Fibroblast of the aortic adventitia (primary cell): Measurements from ENCODE around the gene CALD1. TPM values are rescaled to one million over a fixed set of nuclear protein-coding genes. Genes with fewer than 3 reads are reported as not detected.
A peak's percentile ranks its signal among the peaks of the same experiment; 100 is the strongest.

Experiments used
- DNase-seq: peaks from one replicate; pipeline ENCODE4 v3.0.0-alpha.2; 2010; ENCODE audit warnings: low read depth
- H3K4me3 ChIP-seq: 2 replicates; pipeline ENCODE4 v1.5.1; 2011; ENCODE audit warnings: low read depth, mild to moderate bottlenecking, control low read depth, low read length, moderate library complexity
- total RNA-seq: library from RNA; depleted of rRNA; stranded (reverse); fragments of >200 nt; gene quantifications from 2 replicates; pipeline ENCODE4 v1.2.3, GENCODE V29; 2012; ENCODE audit warnings: low replicate concordance
- TF ChIP-seq, protein P1 (sequence below): IDR thresholded peaks from 2 replicates; pipeline ENCODE4 v1.5.1; 2011; ENCODE audit warnings: mild to moderate bottlenecking, low read length, control low read depth, inconsistent platforms; ENCODE audit not compliant: insufficient read depth

Gene CALD1
- total RNA-seq, 1 donor: 201 TPM

DNA sequence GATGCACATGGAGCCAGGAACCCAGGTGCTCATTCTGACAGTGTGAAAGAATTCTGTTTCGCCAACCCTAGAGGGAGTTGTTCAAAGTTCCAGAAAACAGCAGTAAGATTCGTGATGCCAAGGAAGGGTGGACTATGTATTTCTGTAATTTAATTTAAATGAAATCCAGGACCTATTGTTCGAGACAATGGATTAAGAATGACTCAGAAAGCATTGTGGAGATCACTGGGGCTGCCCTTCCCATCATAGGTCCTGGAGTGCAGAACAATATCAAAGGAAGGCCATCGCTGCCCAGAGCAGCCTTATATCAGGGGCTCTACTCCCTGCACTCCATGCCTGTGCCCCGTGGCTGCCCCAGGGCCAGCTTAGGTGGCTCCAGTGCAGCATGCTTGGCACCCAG, 32.1 kb upstream of the CALD1 start:
- no peak overlapping the region for H3K4me3 ChIP-seq
- TF ChIP-seq, protein P1, sequence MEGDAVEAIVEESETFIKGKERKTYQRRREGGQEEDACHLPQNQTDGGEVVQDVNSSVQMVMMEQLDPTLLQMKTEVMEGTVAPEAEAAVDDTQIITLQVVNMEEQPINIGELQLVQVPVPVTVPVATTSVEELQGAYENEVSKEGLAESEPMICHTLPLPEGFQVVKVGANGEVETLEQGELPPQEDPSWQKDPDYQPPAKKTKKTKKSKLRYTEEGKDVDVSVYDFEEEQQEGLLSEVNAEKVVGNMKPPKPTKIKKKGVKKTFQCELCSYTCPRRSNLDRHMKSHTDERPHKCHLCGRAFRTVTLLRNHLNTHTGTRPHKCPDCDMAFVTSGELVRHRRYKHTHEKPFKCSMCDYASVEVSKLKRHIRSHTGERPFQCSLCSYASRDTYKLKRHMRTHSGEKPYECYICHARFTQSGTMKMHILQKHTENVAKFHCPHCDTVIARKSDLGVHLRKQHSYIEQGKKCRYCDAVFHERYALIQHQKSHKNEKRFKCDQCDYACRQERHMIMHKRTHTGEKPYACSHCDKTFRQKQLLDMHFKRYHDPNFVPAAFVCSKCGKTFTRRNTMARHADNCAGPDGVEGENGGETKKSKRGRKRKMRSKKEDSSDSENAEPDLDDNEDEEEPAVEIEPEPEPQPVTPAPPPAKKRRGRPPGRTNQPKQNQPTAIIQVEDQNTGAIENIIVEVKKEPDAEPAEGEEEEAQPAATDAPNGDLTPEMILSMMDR: no peak
- peak; percentile 66 for DNase-seq

DNA sequence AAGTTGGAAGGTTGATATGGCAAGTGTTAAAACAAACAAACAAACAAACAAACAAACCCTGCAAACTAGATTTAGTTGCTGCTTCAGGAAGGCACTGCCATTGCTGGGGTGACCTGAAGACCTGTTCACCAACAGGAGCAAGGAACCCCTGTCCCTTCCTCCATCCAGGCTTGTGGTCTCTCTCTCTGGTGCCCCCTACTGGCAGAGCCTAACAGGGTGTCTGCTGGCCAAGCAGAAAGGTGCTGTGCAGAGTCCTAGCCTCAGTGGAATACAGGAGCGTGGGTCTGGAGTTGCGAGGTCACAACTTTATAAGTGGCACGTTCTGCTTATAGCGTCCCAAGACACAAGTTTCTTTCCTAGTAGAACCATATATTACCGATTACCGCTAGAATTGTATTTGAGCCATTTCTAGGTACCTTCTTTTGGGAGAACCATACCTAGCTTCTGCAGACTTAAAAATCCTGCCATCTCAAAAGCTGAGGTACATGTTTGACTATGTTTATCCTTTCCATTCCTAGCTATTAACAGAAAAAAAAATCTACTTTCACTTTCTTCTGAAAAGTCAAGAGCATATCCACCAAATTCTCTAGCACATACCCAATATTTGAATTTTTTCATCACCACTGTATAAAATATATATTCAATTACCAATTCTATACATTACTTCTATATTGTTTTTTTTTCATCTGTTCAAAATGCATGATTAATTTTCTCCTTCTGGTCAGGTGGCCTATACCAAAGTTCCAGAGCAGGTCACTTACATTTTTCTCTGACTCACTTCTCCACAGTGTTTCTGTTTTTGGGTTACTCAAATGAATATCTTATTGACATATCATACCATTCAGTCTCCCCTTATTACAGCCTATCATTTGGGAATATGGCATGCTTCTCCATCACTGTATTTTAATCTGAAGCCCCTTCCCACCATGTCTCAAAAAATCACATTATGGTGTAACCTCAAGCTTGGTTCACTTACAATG, 29.1 kb upstream of the CALD1 start:
- H3K4me3 ChIP-seq: no peak overlapping the region
- TF ChIP-seq, protein P1: peak; percentile 74
- peak; percentile 44 for DNase-seq

DNA sequence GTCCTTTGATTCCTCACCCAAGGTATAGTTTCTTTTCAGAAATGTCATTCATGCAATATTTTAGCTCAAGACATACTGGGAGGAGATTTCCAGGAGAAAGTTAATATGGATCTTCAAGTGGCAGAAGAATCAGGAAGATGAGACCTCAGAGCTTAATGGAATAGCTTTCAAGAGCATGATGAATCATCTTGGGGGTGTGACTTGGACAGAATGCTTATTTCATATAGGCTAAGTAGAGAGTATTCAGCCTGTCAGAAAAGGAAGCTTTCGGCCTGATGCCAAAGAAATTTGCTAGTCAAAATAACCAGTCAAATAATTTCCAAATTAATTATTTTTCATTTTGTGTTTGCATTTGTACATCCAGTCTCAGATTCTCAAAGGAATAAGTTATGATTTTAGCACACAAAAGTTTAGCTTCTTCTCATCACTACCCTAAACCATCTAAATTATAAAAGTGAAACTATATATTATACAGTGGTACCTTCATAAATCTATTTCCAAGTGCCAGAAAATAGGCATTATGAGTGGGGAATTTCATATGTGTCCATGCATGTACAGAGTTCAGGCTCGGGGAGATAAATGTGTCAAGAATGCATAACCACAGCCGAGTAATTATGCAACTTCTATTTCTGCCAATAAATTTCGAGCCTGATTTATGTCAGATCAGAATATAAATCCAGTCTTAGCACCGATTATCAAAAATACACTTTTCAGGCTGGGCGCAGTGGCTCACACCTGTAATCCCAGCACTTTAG, 27.3 kb upstream of the CALD1 start:
- no peak overlapping the region for H3K4me3 ChIP-seq
- TF ChIP-seq, protein P1: no peak
- DNase-seq: peak; percentile 53

DNA sequence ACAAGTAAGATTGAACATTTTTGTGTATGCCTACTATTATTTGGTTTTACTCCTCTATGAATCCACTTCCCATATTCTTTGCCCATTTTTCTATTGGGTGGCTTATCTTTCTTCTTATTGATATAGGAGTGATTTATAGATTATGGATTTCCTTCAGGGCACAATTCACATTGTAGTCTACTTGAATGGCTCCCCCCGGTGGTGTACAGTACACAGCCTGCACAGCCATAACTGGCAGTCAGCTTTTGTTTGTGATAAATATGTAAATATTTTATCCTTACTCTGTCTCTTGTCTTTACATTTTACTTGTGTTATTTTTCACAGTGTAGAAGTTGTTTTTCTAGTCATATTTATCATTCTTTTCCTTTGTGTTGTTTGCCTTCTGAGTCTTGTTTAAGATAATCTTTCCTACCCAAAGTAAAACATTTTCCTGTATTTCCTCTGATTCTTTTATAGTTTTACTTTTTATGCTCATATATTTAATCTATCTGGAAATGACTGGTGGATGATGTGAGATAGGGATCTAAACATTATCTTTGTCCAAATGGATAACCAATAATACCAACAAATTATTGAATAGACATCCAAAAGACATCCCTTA, 23.9 kb upstream of the CALD1 start:
- H3K4me3 ChIP-seq: no peak overlapping the region
- peak; percentile 62 for DNase-seq
- TF ChIP-seq, protein P1: peak; percentile 83

DNA sequence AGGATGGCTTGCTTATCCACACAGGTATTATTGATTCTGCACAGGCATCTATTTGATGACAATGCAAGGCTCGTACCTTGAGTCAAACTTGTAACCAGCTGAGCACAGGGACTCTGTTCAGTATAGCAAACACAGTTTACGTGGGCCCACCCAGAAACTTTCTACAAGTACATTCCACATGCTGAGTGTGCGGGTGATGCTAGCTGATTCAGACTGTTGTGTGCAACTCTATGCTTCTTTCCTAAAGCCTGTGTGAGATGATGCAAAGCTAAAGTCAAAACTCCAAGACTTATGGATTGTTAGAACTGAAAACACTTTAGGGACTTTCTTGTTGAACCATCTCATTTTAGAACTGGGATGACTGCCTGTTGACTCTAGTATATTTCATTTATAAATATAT, 21.5 kb upstream of the CALD1 start:
- TF ChIP-seq, protein P1: no peak
- peak; percentile 23 for DNase-seq
- H3K4me3 ChIP-seq: no peak overlapping the region

DNA sequence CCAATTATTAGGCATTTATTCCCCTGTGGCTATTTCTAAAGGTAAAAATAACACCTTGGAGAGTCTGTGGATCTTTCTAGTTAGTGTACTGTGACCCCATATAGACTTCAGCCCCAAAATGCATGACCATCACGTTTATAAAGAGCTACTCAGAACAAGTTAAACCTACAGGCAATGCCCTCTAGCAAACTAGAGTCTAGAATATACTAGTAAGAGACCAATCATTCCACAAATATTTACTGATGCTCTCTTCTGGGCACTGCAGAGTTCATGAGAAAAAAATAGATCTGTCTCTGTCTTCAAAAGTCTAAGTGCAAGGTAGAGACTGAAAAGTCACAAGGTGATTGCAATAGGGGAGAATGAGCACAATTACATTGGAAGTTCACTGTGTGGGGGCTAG, 20.5 kb upstream of the CALD1 start:
- TF ChIP-seq, protein P1: no peak
- no peak overlapping the region for H3K4me3 ChIP-seq
- no peak for DNase-seq
